HK-2 (cell line): ENCODE measurements around the gene HEATR5A.

Source experiments
- DNase-seq: peaks from one replicate; pipeline ENCODE4 v3.0.0-alpha.2; 2018; ENCODE audit not compliant: unreplicated experiment

The HEATR5A gene

DNA sequence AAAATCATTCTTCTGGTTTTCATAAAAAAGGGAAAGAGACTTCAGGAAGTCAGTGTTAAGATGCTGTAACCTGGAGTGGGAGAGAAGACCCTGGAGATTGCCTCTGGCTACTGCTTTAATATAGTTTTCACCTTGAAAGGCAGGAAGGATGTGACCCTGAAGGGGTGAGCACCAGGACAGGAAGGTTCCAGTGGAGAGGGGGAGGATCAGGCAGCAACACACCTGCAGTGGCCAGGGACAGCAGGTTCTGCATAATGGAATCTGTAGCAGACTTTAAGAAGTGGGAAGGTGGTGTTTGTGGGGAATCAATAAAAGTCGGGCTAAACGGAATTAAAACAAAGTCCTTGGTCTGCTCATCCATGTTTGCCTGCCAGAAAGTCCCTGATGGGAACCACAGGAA lies 6.3 kb upstream of the HEATR5A start:
- DNase-seq: no peak

DNA sequence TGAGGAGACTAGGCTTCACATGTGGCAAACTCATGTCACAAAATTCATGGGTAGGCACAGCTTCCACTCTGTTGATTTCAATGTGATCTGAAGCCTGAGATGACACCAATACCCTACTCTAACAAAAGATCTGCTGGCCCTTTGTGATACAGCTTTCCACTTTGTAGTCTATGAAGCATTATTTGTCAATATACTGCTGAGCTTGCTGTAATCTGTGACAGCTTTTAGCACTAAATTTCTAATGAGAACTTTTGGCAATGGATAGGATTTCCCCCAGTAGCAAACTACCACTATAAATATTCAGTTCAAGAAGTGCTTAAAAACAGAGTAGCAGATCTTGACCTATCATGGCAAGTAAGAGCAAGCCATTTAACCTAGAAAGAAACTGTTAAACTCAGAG lies 5.6 kb upstream of the HEATR5A start:
- no peak for DNase-seq

DNA sequence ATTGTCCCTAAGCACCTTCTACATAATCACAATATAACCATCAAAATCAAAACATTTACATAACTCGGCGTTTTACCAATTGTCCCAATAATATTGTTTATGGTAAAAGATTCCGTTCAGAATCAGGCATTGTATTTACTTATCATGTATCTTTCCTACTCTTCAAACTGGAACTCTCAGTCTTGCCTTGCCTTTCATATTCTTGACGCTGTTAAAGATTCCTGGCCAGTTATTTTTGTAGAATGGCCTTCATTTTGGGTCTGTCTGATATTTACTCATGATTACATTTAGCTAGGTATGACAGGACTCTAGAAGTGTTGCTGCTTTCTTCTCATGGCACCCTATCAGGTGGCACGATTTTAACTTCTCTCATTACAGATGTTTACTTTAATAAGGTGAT lies 850 bp upstream of the HEATR5A start:
- no peak for DNase-seq

DNA sequence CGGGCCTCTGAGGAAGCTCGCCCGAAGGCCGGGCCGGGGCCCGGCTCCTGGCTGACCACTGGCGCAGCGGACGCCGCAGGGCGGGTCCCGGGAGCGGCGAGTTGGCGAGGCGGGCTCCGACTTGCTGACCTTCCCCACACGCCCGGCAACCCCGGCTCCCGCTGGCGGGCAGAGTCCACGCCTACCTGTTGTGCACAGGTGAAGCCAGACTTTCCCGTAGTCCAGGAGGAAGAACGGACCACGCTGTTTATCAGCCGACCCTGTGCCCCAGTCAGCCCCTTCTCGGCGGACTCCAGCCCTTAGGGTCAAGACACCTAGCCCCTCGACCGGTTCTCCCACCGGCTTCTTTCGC lies 407 bp downstream of the HEATR5A start:
- DNase-seq: peak; percentile 78

DNA sequence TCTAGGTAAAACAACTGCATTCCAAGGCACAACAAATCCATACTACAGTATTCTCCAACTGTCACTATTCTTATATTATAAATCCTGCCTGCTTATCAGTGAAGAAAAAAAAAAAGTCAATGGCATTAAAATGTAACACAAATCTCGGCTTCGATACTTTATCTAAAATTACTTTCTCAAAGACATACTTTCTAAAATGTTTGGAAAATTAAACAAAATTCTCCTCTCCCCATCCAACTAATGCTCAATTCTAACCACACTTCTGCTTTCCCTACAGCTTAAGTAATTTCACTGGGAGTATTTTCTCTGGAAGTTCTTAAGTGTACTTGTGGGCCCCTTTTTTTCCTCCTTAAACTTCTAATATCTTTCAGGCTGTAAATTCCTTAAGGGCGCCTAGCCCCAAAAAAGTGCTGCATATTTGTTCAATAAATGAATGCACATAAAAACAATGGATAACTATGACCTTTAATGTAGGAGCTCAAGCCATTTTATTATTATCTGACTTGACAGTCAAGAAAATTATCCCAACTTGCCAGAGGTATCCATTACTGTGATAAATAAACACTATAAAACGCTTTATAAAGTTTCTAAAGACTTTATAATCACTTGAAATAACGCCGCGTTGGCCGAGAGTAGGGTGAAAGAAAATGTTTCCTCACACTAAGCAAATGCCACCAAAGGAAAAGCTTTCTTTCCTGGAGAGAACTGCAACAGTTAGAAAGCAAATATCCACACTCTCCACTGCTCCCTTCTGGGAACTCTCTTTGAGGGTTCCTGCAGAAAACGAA lies 977 bp downstream of the HEATR5A start:
- DNase-seq: no peak

DNA sequence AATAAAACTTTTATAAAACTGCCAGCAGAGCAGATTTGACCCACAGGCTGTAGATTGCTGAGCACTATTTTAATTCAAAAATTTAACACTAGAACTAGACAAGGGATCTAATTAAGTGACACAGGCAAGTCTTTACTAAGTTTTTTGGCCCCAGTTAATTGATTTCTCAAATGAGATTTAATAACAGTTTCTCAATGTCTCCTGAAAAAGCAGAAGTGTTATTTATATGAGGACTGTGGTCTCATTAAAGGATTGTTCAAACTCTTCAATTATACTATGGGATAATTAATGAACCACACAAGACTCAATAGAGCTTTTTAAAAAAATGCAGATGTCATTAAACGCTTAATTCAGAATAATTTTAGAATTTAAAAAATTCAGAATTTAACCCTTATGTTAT lies 1.9 kb downstream of the HEATR5A start:
- DNase-seq: no peak

DNA sequence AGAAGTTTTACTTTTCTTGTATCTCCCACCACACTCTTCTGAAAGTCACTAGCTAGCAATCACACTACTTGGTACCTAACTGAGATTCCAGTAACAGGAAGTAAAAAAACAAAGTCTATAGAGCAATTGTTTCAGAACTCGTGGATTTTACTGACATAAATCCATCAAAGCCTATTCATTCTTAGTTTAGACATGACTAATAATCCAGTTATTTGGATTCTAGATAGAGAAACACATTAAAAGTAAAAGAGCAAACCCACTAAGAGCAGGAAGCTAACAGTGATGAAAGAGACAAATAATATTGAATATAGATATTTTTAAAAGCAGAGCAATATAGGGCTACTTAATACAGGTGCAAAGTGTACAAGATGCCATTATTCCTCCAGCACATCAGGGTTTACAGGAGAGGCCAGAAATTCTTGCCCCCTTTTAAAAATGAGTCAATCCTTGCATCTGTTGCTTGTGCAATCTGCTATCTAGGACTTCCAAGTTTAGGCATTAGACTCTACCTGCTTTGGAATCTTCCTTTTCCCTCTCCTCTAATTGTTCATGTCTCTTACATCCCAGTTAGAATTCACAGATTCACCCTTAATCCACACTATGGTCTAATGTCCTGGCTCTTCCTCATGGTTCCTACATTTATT lies 6.0 kb downstream of the HEATR5A start:
- no peak for DNase-seq

DNA sequence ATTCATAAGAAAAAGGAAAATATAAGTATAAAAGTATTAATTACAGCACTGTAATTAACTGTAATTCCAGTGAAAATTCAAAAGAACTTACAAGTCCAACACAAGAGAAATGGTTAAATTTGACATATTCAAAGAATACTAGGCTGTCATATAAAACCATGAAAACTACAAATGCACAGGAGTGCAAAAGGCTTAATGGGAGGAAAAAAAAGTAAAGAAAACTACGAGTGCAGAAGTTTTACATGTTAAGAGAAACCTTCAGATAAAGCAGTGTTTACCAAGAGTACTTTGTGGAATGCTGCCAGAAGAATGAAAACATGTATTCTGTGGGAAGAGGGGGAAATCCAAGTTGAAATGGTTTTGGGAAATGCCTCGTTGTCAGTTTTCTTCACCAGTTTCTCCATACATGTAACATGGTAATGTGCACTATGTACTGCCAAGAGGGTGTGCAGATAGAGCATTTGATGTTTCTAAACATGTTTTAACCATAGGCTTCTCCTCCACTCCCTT lies 9.1 kb downstream of the HEATR5A start:
- DNase-seq: no peak

DNA sequence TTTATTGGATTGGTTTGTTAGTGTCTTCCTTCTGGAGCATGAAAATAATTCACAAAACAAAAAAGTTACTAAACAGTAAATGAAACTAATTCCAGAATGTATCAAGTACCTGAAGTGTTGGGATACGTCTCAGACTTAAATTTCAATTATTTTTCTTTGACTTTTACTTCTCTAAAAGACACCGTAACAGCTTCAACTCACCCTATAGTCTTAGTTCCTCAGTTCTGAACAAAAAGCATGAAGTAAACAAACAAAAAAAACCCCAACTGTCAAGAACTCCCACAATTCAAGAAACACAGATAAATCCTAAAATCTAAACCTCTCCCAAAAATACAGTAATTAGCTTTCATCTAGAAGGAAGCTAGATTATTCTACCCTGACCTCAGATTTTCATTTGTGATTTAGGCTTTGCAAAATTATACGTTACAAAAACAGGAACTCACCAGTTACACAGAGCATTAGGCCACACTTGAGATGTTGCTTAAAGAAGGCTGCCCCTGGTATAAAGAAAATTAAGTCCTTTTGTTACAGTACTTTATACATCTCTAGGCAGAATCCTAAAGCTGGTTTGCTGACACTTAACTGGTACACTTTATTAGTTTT lies 10.2 kb downstream of the HEATR5A start:
- DNase-seq: no peak

DNA sequence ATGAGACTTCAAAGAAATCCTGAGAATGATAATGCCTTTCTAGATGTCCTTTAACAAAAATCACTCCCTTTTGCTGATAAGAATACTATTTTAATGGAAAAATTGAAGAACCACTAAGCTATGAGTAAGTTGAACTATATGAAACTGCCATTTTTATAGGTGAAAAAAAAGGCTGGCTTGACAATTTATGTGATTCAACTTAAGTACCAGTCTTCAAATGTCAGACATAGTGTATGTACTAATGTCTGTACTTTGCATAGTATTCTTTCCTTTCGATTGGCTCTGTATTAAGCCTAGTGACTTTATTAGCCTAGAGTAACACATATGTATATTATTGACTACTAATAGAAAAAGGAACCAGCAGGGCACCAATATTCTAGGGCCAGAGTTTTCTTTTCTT lies 11.9 kb downstream of the HEATR5A start:
- no peak for DNase-seq

DNA sequence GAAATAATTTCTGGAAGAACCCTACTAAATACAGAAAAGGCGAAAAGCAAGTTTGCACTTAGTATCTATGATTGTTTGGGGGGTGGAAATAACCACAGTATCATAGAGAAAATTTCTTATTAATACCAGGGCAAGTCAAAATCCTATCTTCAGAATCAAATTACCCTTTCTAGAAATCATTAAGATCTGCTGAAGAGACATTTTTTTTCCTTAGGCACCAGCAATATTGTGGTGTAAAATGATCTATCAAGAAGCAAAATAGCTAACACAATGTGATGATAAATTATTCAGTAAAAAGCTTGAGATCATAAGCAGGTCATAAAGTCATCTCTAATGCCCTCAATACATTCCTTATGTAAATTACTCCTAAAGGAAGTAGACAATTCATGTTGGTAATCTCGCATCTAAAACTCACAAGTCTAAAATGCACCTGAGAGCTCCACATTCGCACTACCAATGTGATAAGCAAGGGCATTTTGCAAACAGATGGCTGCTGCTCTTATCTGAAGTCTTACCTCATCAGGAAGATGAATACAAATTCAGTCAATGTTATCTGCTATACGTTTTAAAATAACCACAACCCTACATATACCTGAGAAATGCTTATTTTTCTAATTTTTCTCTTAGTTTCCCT lies 14.6 kb downstream of the HEATR5A start:
- no peak for DNase-seq

DNA sequence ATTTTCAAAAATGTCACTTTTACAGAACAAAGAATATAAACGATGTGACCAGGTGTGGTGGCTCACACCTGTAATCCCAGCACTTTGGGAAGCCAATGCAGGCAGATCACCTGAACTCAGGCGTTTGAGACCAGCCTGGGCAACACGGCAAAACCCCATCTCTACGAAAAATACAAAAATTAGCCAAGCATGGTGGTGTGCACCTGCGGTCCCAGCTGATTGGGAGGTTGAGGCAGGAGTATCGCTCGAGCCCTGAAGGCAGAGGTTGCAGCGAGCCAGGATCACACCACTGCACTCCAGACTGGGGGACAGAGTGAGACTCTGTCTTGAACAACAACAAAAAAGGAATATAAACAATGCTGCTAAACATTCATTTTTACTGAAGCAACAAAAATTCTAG lies 15.2 kb downstream of the HEATR5A start:
- no peak for DNase-seq

DNA sequence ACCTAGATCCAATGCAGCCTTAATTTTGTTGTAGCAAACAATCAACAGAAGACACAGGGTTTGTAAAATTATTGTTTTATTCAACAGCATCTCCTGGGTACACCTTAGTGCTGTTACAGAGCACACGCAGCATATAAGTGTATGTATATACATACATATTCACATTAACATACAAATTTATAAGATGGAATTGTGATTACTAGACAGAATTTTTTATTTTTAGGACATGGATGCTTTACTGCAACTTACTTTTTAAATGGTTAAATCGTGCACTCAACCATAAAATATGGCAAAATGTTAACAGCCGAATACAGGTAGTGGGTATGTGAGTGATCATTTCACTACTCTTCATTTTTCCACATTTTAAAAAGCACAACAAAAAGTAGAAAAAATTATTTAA lies 16.6 kb downstream of the HEATR5A start:
- DNase-seq: no peak

DNA sequence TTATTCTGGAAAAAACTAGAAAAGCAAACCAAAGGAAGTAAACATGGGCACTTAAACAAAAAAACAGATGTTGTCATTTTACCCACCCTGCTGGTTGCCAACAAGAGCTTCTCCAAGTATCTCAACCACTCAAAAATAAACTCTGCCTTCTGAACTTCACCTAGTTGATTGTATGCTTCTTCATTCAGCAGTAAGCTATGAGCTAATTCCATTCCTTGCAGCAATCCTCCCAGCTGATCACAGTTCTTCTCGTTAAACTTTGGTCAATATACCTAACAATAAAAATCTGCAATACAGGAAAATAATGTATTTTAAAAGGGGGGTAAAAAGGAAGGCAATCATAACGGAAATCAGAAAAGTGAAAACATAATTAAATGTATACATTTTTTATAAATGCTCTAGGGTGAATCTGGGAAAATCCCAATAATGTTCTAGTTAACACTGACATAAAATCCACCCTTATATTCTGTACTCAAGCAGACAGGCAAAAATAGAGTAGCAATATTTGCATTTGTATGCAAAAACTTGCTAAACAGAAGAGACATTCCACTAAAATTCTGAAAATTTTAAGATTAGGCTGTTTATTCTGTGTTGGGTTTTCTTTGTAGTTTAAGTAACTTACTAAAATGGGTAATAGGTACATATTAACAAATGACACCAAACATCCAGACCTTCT lies 17.4 kb downstream of the HEATR5A start:
- no peak for DNase-seq

DNA sequence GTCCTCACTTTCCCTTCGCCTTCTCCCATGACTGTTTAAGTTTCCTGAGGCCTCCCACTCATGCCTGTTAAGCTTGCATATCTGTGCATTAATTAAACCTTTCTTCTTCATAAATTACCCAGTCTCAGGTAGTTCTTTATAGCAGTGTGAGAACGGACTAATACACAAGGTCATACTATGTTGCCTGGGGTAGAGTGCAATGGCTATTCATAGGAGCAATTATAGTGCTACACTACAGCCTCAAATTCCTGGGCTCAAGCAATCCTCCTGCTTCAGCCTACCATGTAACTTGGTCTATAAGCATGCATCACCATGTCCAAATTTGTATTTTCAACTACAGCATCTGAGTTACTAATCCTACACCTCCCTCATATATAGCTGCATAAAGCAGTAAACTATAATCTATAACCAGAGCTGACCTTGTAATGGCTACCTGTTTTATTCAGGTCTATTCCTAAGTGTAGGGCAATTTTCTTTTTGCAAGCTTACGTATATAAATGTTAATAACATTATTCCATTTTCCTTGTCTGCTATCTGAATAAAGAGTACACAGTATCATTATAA lies 18.9 kb downstream of the HEATR5A start:
- no peak for DNase-seq

DNA sequence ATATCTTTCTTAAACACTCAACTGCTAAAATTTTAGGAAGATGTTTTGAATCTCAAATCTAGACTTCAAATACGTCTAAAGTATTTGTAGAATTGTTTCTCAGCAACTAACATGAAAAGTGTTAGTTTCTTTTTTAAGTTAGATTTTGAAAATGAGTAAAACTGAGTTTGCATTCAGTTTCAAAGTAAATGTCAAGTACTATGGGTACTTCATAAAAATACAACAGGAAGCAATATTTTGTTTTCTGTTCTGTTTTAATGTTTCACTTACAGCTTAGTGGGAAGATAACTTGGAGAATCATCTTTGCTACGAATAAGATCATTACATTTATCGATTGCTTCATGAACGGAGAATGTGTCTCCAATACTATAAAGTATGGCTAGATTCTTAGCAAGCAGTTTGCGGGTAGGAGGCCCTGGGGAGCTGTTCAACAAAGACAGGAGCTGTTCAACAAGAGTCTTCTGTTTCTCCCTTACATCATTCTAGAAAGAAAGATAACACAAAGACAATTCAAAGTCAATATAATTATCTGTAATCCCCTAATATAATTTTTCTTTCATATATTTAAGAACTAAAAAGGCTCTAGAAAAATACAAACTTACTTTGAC lies 20.2 kb downstream of the HEATR5A start:
- no peak for DNase-seq

DNA sequence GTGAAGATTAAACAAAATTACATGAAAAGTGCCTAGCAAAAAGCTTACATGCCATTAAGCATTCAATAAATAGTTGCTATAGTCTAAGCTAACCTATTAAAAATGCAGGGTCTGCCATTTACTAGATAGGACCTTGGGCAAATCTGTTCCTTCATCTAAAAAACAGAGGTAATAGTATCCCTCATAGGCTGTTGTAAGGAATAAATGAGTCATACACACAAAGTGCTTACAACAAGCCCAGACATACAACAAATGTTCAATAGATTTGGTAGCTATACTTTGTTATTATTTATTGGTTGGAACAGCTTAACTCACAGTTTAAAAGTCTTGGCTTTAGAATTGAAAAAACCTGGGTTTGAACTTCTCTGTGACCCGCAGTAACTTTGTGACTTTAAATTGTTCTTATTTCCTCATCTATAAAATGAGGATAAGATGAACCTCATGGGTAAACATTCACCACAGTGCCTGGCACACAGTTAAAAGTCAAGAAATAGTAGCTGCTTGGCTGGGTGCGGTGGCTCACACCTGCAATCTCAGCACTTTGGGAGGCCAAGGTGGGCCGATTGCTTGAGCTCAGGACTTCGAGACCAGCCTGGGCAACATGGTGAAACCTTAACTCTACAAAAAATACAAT lies 24.7 kb downstream of the HEATR5A start:
- no peak for DNase-seq

DNA sequence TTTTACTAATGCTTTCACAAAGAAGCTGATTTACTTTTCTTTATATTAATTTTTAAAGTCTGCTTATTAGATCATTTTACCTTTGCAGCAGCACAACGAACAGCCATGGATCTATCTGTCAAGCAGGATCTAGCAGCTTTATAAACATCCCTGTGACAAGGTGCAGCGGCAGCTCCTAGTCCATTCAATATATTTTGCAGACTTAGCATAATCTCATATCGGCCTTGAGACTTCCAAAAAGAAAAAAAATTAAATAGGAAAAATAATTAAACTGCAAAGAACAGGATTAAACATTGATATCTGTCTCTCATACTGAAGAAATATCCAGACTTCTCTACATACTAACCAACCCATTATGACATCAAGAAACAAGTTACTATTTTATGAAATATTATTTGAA lies 25.2 kb downstream of the HEATR5A start:
- no peak for DNase-seq

DNA sequence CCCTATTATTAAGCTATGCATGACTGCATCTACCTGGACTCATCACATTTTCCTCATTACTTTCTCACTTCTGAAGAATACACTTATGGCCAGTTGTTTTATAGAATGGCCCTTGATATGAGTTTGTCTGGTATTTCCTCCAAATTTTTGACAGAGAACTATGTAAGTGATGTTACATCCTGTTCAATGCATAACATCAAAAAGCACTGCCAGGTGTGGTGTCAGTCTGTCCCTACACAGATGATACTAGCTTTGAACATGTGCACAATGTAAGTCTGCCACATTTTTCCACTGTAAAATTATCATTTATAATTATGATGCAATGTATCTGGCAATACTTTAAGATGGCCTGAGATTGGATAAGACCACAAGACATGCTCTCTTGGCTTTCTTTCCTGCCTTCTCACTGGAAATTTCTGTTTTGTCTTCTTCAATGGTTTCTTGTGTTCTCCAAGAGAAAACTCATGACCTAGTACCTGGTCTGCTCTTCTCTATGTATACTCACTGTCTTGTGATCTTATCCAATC lies 28.3 kb downstream of the HEATR5A start:
- no peak for DNase-seq

DNA sequence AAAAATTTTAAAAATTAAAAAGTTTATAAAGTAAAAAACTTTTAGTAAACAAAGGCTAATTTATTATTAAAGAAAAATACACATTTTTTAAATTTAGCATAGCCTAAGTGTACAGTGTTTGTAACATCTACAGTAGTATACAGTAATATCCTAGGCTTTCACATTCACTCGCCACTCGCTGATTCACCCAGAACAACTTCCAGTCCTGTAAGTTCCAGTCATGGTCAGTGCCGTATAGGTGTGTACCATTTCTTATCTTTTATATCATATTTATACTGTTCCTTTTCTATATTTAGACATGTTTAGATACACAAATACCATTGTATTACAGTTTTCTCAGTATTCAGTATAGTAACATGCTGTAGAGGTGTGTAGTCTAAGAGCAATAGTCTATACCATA lies 28.9 kb downstream of the HEATR5A start:
- DNase-seq: no peak

DNA sequence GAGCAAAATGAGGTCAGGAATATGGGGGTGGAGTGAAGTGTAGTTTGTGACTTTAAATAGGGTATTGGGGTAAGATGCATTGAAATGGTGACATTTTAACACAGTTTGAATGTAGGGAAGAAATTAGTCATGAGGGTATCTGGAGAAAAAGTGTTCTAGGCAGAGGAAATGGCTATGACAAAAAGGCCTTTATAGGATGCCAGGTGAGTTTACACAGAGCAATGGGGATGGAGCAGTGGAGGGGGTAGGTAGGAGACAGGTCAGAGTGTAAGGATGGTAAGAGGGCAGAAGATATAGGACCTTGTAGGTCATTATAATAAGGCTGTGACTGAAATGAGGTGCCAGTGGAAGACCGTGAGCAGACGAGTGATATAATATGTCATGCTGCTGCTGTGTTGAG lies 30.4 kb downstream of the HEATR5A start:
- DNase-seq: no peak
